Loucy (cell line): ENCODE results near the gene CD34.

ENCODE experiments used
- EZH2phosphoT487 ChIP-seq: fragments of 200-600 bp; IDR thresholded peaks from 2 replicates; pipeline ENCODE4 v1.6.1; 2018; ENCODE audit warnings: antibody characterized with exemption, mild to moderate bottlenecking, moderate library complexity, borderline replicate concordance
- TF ChIP-seq, protein P1 (sequence below): fragments of 200-600 bp; sonication (generic); conservative IDR thresholded peaks from 2 replicates; pipeline ENCODE4 v1.5.1; 2014; ENCODE audit warnings: mild to moderate bottlenecking, antibody characterized with exemption, low read length

DNA sequence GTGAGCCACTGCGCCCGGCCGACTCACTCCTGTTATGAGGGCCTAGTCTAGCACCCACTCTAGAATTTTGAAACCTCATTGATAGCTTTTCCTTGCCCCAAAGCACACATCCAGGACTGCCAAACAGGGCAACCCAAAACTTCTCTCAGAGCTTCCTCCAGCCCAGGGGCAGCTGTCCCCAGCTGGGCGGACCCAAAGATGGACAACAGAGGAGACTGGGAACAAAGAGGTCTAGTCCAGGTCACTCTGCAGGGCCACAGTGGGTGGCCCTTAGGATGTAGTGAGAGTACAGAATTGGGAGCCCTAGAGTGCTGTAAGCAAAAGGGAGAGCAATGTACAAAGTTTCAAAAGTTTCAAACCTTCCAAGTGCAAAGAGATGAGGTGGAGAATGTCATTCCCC is 1.2 kb downstream of the CD34 start:
- TF ChIP-seq, protein P1, sequence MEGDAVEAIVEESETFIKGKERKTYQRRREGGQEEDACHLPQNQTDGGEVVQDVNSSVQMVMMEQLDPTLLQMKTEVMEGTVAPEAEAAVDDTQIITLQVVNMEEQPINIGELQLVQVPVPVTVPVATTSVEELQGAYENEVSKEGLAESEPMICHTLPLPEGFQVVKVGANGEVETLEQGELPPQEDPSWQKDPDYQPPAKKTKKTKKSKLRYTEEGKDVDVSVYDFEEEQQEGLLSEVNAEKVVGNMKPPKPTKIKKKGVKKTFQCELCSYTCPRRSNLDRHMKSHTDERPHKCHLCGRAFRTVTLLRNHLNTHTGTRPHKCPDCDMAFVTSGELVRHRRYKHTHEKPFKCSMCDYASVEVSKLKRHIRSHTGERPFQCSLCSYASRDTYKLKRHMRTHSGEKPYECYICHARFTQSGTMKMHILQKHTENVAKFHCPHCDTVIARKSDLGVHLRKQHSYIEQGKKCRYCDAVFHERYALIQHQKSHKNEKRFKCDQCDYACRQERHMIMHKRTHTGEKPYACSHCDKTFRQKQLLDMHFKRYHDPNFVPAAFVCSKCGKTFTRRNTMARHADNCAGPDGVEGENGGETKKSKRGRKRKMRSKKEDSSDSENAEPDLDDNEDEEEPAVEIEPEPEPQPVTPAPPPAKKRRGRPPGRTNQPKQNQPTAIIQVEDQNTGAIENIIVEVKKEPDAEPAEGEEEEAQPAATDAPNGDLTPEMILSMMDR = no peak
- TF ChIP-seq EZH2phosphoT487 = no peak
